T1000 (cell line): Measurements from ENCODE around the gene SAMD8.

Experiments used
- DNase-seq: peaks from one replicate; lab custom pipeline; 2025; ENCODE audit warnings: mixed read lengths; lab: John Stamatoyannopoulos, UW

Gene SAMD8

DNA sequence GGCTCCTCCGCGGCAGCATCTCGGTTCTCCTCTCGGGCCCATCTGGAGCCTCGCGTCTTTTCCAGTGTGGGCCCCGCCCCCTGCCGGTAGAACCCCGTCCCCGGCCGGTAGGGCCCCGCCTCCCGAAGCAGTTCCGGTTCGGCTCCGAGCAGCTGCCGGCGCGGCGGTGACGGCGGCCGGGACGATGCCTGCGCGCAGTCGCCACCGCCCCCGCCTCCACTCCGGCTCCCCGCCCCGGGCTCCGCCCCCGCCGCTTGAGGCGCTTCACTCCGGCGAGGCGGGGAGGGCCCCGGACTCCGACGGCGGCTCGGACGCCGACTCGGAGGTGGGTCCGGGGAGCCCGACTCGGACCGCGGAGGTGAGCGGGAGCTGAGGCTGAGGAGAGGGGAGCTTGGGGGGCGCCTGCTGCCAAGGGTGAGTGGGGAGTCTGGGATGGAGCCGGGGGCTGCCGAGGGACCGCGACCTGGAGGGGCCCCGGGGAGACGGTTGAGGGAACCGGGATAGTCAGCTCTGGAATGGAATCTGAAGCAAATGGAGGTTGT lies at the start of gene SAMD8:
Gene SAMD8, plus strand, starts transcription at position 292 of the 542 bp plus-strand sequence. CDS start 38,873 bp downstream, outside the sequence.
- peak; percentile 96 for DNase-seq

GRCh38 chr10:75061709-75062505 lies 49.5 kb upstream of the SAMD8 start:
- no peak for DNase-seq

GRCh38 chr10:75062506-75063299 lies 48.8 kb upstream of the SAMD8 start:
- DNase-seq, result no peak

DNA sequence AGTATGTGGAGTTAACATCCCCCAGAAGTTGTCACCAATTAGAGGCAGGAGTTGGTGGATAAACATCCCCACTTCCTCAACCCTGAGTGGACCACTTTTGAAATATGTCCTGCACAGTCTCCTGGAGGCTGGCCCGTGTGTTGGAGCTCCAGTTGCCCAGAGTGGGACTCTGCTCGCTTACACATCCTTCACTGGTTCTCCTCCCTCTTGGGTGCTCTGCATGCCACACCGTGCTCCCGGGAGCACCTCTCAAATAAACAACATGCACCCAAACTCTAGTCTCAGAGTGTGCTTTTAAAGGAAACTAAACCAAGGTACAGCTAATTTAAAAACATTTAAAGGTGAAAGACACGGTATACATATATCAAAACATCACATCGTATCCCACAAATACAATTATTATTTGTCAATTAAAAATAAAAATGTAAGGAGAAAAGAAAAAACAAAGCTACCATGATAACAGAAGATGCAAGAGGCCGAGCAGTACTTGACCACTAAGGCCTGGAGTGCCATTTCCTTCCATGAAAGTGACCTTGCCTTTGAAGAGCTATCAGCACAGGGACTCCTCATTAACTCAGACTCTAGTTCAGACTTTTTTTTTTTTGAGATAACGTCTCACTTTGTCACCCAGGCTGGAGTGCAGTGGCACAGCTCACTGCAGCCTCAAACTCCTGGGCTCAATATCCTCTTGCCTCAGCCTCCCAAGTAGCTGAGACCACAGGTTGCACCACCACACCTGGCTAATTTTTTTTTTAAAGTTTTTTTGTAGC lies 47.8 kb upstream of the SAMD8 start:
- no peak for DNase-seq

GRCh38 chr10:75065076-75065475 lies 46.4 kb upstream of the SAMD8 start:
- DNase-seq, result no peak

DNA sequence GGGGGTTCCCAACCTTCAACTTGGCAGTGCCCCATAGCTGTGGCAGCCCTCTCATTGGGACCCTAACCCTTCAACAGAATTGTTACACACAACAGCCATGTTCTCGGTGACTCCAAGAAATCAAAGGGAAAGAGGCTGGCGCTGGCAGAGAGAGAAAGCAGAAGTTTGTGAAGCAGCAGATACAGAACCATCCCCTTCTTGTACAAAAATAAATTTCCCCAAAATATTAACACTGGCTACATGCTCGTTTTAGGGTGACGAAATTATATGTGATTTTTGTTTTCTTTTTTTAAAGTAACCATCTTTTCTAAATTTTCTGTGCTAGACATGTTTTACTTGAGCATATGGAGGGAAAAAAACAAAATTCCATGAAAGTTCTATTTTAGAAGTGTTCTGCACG lies 45.2 kb upstream of the SAMD8 start:
- no peak for DNase-seq

- DNase-seq, result no peak
Observed at GRCh38 chr10:75067272-75067671, 44.2 kb upstream of the SAMD8 start.

DNA sequence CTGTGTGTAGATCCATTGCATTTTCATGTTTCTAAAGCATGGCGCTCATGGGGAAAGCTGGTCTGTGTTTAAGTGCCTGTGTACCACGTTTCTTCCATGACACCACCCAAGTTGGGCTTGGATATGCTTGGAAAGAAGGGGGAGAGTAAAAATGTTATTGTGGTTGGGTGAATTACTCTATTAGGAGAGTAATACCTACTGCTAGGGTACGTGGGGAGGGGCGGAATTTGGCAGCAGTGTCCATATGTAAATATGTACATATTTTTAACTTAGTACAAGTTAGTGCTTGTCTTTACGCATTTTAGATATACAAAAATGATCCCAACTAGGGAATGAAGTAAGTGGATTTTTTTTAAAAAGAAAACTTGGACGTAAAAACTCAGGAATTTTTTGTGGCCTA lies 42.9 kb upstream of the SAMD8 start:
- no peak for DNase-seq

DNA sequence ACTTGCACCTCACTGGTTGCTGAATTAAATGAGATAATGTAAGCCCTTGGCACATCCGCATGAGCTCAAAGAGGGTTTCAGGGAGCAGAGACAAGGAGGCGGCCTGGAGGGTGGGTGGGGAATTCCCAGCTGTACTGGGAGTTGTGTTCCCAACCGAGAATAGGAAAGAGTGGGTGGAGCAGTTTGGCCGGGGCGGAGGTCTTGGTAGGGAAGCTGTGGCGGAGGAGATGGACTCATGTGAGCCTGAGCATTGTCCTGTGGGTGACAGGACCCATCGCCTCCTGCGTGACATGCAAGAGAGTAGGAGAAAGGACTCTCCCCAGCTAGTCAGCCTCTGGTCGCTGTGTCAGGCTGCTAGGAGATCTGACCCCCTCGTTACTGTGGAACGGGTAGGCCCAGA lies 41.0 kb upstream of the SAMD8 start:
- no peak for DNase-seq

DNA sequence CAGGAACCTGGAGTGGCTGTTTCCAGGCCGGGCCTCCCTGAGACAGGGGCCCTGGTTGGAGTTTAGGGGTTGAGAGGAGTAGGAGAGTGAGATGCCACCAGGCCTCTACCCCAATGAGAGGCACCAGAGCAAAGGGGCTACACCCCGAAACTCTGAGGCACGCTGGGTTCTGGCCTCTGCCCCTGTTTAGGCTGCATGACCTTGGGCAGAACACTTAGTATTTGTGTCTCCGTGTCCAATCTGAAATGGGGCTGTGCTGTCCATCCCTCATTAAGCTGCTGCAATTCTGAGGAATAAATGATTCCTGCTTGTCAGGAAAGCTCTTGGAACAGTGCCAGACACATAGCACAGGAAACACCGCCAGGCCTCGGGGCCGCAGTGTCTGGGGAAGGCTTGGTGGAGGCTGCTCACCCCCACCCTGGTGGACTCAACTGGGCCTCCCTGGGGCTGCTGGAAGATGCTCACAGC lies 40.5 kb upstream of the SAMD8 start:
- no peak for DNase-seq

- no peak for DNase-seq
Observed at GRCh38 chr10:75071756-75072155, 39.7 kb upstream of the SAMD8 start.

- DNase-seq, result no peak
Observed at GRCh38 chr10:75072727-75073126, 38.7 kb upstream of the SAMD8 start.

DNA sequence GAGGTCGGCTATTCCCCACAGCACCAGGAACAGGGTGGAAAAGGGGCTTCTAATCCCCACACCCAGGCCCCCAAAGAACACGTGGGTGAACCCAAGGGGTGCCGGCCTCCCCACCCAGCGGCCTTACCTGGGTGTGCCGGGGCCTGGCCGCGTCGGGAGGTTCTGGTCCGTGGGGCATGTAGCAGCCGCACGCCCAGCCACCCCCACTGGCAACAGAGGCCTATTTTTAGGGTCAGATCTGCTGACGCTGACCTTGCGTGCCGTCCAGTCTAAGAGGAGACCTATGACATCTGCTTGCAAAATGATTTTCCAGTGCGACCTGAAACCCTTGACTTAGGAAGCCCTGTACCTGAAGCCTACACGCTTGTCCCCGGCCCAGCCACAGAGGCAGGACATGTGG lies 38.0 kb upstream of the SAMD8 start:
- DNase-seq, result no peak

DNA sequence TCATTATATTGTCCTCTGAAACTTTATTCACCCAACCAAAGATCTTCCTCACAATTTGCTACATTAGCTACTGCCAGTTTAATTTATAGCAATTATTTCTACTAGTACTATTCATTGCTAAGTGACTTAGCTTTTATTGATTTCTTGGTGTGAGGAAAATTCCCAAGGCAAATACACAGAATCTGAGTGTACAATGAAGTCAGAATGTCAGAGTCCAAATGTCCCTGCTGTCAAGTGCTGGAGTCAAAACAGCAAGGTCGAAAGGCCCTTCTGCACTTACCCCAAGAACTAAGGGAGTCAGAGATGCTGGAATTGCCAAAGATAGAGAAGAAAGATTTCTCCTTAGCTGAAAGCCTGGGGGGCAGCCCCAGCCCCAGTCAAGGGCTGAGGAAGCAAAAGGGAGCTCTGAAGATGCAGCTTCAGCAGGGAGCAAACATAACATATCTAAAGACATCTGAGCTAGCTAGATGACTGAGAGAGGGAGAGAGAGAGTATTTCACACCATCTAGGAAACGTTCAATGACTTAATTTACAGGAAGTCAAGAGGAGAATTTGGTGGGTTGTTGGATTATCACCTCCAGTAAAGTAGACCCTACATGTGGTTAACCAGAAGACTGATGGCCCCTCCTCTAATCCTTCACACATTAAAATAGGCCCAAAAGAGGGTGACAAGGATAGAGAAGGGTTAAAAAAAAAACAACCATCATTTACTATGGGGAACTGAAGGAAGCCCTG lies 36.6 kb upstream of the SAMD8 start:
- DNase-seq, result no peak

DNA sequence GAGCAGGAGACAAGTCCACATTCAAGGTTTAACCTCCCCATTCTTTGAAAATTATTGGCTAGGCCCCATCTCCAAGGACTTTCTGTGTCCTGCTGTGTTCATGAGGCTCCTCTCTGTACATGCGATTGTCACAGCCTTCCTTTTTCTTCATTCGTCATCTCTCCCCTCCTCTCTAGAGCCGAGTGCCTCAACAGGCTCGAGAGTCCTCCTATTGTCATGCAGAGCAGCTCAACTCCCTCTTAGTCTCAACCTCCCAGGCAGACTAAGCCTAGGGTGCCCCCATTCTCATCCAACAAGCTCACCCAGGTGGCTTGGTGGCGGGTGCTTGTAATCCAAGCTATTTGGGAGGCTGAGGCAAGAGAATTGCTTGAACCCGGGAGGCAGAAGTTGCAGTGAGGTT lies 35.1 kb upstream of the SAMD8 start:
- DNase-seq, result no peak

GRCh38 chr10:75079436-75080083 lies 31.9 kb upstream of the SAMD8 start:
- DNase-seq, result no peak

GRCh38 chr10:75080554-75080953 lies 30.9 kb upstream of the SAMD8 start:
- DNase-seq, result no peak

DNA sequence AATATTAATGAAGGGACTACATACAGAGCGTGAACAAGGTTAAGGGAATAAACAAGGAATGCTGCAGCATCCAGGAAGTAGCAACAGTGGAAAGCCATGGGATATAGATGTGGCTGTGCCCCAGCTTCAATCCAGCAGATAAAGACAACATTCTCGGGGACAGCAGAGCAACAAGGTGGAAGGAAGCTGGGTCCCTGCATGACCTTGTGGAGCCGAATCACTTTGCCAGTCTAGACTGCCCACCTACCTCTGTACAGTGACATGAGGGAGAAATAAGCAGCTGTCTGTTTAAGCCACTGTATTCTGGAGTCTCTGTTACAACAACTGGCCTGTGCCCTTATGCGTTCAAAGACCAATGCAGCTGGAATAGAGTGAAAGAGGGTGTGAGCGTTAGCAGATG lies 30.1 kb upstream of the SAMD8 start:
- DNase-seq, result no peak

DNA sequence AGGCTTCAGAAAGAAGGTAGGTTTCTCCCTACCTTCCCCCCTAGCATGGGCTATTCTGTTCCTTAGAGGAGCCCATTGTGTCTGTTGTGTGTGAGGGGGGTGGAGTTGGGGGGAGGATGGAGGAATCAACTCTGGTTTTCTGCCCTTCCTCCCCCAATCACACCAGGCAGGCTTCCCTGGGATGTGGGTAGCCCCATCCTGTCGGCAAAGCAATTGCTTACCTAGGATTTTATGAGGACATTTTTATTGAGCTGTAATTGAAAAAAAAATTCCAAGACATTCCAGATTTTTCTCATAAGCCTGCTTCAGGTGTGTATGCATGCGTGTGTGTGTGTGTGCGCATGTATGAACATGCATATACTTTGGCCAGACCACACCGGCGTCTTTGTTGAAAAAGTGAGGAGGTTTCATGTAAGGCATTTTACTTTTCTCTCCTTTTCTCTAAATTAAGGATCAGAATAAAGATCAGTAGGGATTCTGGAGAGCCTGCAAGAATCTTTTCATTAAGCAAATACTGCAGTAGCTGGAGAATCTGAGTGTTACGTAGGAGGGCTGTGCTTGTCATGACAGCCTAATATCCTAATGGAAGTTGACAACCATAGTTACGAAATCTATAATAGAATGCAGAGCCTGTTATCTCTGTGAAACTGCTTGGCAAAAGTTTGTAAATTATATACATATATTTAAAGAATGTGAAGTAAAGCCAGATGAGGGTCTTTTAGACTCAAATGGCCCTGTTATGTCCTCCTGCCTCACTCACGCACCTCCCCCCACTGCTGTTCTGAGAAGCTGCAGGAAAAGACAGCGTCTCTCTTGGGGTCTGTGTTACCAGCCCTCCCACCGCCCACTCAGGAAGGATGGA lies 27.3 kb upstream of the SAMD8 start:
- no peak for DNase-seq

- no peak for DNase-seq
Observed at GRCh38 chr10:75084834-75085384, 26.5 kb upstream of the SAMD8 start.
